ENCODE measurements around the gene GLRX2.
"Not testable (repeated sequence)": the region's sequence is repeated elsewhere in the genome, so short reads cannot be mapped to it uniquely, and the experiment has no call there.

GLRX2 gene

DNA sequence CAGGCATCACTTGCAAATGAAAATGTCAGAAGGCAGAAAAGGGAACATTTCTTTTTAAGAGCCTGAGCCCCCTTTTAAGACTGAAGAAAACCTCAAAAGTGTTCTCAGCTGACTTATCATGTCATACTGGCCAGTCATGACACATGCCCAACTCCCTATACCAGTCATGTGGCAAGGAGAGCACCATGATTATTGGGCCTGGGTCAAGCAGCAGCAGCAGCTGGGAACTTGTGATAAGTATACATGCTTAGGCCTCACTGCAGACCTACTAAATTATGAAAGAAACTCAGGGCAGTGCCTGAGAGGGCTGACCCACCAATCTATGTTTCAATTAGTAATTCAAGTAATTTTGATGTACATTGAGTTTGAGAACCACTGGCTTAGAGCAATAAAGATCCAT lies 37.2 kb downstream of the GLRX2 start:
- no peak overlapping the region for H3K4me3 ChIP-seq
- H3K4me1 ChIP-seq = no peaks in the 10 kb centered on the region
- no peaks in the 10 kb centered on the region for H3K9me3 ChIP-seq
- no peak for DNase-seq (ENCODE audit: low spot score in 2 of 2)
- H3K36me3 ChIP-seq (replicated peaks) = peaks cover 4% of the 10 kb centered on the region
- in situ Hi-C loops (cut with MboI; ENCODE audit: low sequenced_read_pairs) = no loop called here
- H3K27me3 ChIP-seq (ENCODE audit: low read depth) = no peaks in the 10 kb centered on the region

- DNase-seq (ENCODE audit: low spot score in 2 of 2) = no peak
Measured at GRCh38 chr1:193066606-193067005, 38.6 kb downstream of the GLRX2 start.

DNA sequence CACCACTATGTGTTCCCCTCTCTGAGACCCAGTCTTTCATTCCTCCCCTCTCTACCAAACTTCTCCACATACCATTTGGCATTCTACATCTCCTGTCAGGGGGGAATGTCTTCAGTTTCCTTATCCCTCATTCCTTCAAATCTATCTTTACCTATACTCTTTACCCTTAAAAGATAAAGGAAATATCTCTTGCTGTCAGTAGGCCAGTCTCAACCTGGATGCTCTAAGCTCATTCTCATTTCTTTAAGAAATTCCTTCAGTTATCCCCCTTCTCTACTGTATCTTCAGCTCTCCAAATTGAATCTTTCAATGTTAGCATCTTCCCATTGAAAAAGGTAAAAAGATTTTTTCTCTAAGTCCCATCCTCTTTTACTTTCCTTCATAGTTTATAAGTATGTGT lies 39.3 kb downstream of the GLRX2 start:
- DNase-seq (ENCODE audit: low spot score in 2 of 2) = no peak
- no peaks in the 10 kb centered on the region for H3K9me3 ChIP-seq
- H3K4me1 ChIP-seq = peaks cover 4% of the 10 kb centered on the region
- peaks cover 4% of the 10 kb centered on the region; the same call in 1 of the 2 replicates for H3K36me3 ChIP-seq (replicated peaks)
- in situ Hi-C loops (cut with MboI; ENCODE audit: low sequenced_read_pairs) = no loop called here
- H3K27me3 ChIP-seq (ENCODE audit: low read depth) = no peaks in the 10 kb centered on the region
- H3K4me3 ChIP-seq = no peak overlapping the region

More at GRCh38 chr1:193066606-193067005, 38.6 kb downstream of the GLRX2 start:
- no peaks in the 10 kb centered on the region for H3K9me3 ChIP-seq
- H3K4me1 ChIP-seq = no peaks in the 10 kb centered on the region
- no peaks in the 10 kb centered on the region for H3K27me3 ChIP-seq (ENCODE audit: low read depth)
- no peak overlapping the region for H3K4me3 ChIP-seq
- H3K36me3 ChIP-seq (replicated peaks) = peaks cover 4% of the 10 kb centered on the region
- in situ Hi-C loops (cut with MboI; ENCODE audit: low sequenced_read_pairs) = no loop called here

GRCh38 chr1:193062698-193063463 lies 42.3 kb downstream of the GLRX2 start:
- H3K36me3 ChIP-seq (replicated peaks) = no peaks in the 10 kb centered on the region

GRCh38 chr1:193060938-193061337 lies 44.3 kb downstream of the GLRX2 start:
- in situ Hi-C loops (cut with MboI; ENCODE audit: low sequenced_read_pairs) = no loop called here
- Histone ChIP-seq H3K27me3 (ENCODE audit: low read depth) (no peaks in the 10 kb centered on the region), H3K9me3 (no peaks in the 10 kb centered on the region), H3K4me3 (peak overlapping the region; percentile 88), H3K36me3 (replicated peaks) (no peaks in the 10 kb centered on the region), H3K4me1 (peaks cover 17% of the 10 kb centered on the region)
- no peak for DNase-seq (ENCODE audit: low spot score in 2 of 2)

More at GRCh38 chr1:193062698-193063463, 42.3 kb downstream of the GLRX2 start:
- Histone ChIP-seq H3K4me3 (no peak overlapping the region), H3K4me1 (peaks cover 9% of the 10 kb centered on the region), H3K27me3 (ENCODE audit: low read depth) (no peaks in the 10 kb centered on the region), H3K9me3 (no peaks in the 10 kb centered on the region)
- in situ Hi-C loops (cut with MboI; ENCODE audit: low sequenced_read_pairs) = no loop called here
- DNase-seq (ENCODE audit: low spot score in 2 of 2) = no peak

- Histone ChIP-seq H3K27me3 (ENCODE audit: low read depth) (no peaks in the 10 kb centered on the region), H3K9me3 (no peaks in the 10 kb centered on the region), H3K4me1 (peaks cover 17% of the 10 kb centered on the region), H3K36me3 (replicated peaks) (no peaks in the 10 kb centered on the region), H3K4me3 (peak overlapping the region; percentile 88)
- in situ Hi-C loops (cut with MboI; ENCODE audit: low sequenced_read_pairs) = no loop called here
- peak in 1 of 2 experiments; percentile 37 for DNase-seq (ENCODE audit: low spot score in 2 of 2)
Measured at GRCh38 chr1:193060406-193060805, 44.8 kb downstream of the GLRX2 start.

DNA sequence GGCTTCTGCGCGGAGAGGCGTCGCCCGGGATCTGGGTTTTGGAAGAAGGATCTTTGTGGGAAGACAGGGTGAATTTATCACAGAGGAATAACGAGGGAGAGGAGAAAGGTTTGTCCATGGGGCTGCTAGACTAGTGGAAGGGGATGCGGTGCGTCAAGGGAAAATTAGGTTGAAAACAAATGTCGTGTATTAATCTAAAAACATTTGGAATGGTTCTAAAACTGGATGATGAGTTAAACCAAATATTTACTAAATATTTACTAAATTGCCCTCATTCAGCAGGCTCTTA lies 45.2 kb downstream of the GLRX2 start:
- in situ Hi-C loops (cut with MboI; ENCODE audit: low sequenced_read_pairs) = no loop called here
- Histone ChIP-seq H3K9me3 (no peaks in the 10 kb centered on the region), H3K4me3 (peak overlapping the region; percentile 88), H3K27me3 (ENCODE audit: low read depth) (no peaks in the 10 kb centered on the region), H3K36me3 (replicated peaks) (no peaks in the 10 kb centered on the region), H3K4me1 (peaks cover 17% of the 10 kb centered on the region)
- DNase-seq (ENCODE audit: low spot score in 2 of 2) = peak in 1 of 2 experiments; percentile 73

- H3K4me1 ChIP-seq = peaks cover 17% of the 10 kb centered on the region
- H3K4me3 ChIP-seq = peak within 1 kb of the TSS; percentile 88
- in situ Hi-C loops (cut with MboI; ENCODE audit: low sequenced_read_pairs) = no loop called here
- H3K27me3 ChIP-seq (ENCODE audit: low read depth) = no peaks in the 10 kb centered on the region
- H3K9me3 ChIP-seq = no peaks in the 10 kb centered on the region
- peak; percentile 94 to 97 for DNase-seq (ENCODE audit: low spot score in 2 of 2)
- H3K36me3 ChIP-seq (replicated peaks) = no peaks in the 10 kb centered on the region
Measured at GRCh38 chr1:193059282-193060114, 45.7 kb downstream of the GLRX2 start, which contains the start of the genes RO60 and UCHL5. Gene RO60, plus strand, starts transcription at chr1:193059612. Its CDS starts 9,443 bp downstream, at chr1:193069055. Gene UCHL5, minus strand, starts transcription at chr1:193059360. Its CDS starts 100 bp downstream, at chr1:193059260.

DNA sequence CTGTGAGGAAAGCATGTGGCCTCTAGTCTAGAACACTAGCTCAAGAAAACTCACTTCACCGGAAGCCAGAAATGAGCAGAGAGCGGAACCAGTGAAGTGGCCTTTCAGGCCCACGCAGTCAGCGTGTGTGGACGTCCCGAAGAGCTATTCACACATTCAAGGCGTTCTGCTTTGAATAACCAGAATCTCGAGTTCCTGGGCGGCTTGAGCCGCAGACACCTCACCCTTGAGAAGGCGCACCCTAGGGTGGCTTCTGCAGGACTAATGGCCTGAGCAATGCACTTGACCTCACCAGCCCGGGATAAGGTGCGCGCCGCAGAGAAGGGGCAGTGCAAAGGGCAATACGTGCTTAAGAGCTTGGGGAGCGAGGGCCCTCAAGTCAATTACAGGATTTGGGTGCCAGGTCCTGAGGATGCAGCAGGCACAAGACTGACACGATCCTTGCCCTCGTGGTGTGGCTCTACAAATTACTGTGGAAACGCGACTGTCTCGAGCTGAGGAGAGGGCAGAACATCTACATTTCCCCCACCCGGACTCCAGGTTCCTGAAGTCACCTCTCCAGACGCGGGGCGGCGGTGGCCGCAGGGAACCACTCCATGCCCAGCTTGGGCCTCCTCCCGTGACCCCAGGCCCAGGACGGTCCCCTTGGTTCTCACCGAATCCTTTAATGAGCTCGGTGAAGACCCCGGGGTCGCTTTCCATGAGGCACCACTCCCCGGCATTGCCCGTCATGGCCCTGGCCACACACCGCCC lies 46.5 kb downstream of the GLRX2 start:
- H3K9me3 ChIP-seq = no peaks in the 10 kb centered on the region
- in situ Hi-C loops (cut with MboI; ENCODE audit: low sequenced_read_pairs) = no loop called here
- H3K27me3 ChIP-seq (ENCODE audit: low read depth) = no peaks in the 10 kb centered on the region
- no peaks in the 10 kb centered on the region for H3K36me3 ChIP-seq (replicated peaks)
- H3K4me1 ChIP-seq = peaks cover 24% of the 10 kb centered on the region
- peak overlapping the region; percentile 88 for H3K4me3 ChIP-seq
- peak; percentile 40 to 52 for DNase-seq (ENCODE audit: low spot score in 2 of 2)

DNA sequence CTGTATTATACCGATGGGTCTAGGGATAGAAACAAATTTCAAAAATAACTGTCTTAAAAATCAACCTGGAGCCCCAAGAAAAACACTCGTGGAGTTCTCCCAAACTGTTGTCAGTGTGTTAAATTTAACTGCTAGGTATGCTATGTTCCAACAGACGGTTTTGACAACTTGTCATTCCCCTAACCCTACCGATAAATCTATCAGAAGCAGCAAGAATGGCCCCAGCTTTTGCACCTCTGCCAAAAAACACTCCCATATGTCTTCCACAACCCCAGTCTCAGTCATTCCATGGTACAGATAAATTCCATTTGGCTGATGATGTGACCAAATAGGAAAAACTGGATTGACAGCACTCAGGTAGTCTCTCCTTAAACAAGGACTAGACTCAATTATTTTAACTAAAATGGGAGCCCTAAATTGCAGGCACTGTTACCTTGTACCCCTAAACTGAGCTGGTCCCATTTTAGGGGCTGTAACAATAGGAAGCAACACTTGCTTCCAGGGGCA lies 51.0 kb downstream of the GLRX2 start:
- Histone ChIP-seq H3K4me3 (no peak overlapping the region), H3K4me1 (peaks cover 27% of the 10 kb centered on the region), H3K36me3 (replicated peaks) (peaks cover 14% of the 10 kb centered on the region), H3K9me3 (no peaks in the 10 kb centered on the region), H3K27me3 (ENCODE audit: low read depth) (no peaks in the 10 kb centered on the region)
- in situ Hi-C loops (cut with MboI; ENCODE audit: low sequenced_read_pairs) = no loop called here
- no peak for DNase-seq (ENCODE audit: low spot score in 2 of 2)

- H3K27me3 ChIP-seq (ENCODE audit: low read depth); H3K9me3 ChIP-seq; in situ Hi-C loops (cut with MboI; ENCODE audit: low sequenced_read_pairs); H3K4me3 ChIP-seq: not testable (repeated sequence)
- peaks cover 39% of the 10 kb centered on the region for H3K4me1 ChIP-seq
- peaks cover 36% of the 10 kb centered on the region for H3K36me3 ChIP-seq (replicated peaks)
- peak in 1 of 2 experiments; percentile 10 for DNase-seq (ENCODE audit: low spot score in 2 of 2)
Measured at GRCh38 chr1:193048913-193049312, 56.3 kb downstream of the GLRX2 start.

Data from HAP-1 (cell line).